ENCODE data around the gene SMIM35.
"Not testable (repeated sequence)": the region's sequence is repeated elsewhere in the genome, so short reads cannot be mapped to it uniquely, and the experiment has no call there.

SMIM35 gene

DNA sequence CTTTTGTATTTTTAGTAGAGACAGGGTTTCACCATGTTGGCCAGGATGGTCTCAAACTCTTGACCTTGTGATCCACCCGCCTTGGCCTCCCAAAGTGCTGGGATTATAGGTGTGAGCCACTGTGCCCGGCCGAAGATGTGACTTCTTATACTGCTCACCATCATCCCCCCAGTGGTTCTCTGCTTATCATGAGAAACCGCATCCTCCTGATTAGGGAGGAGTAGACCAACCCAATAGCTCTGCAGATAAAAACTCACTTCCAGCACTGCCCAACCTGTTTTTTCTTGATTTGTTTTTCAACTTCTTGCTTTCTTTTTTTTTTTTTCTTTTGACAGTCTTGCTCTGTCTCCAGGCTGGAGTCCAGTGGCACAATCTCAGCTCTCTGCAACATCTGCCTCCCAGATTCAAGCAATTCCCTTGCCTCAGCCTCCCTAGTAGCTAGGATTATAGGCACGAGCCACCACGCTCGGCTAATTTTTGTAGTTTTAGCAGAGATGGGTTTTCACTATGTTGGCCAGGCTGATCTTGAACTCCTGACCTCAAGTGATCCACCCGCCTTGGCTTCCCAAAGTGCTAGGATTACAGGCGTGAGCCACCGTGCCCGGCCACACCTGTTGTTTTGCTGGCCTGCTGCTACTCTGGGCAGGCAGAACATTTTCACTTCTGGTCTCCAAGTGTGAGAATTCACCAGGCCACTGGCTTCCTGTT is 79.0 kb downstream of the SMIM35 start:
- DNase-seq (ENCODE audit: low read depth, low spot score); H3K27ac ChIP-seq: not testable (repeated sequence)

- H3K27ac ChIP-seq: no peak overlapping the region
- no peak for DNase-seq (ENCODE audit: low read depth, low spot score)
These were observed 79.7 kb downstream of the SMIM35 start for GRCh38 chr11:118007040-118007439.

DNA sequence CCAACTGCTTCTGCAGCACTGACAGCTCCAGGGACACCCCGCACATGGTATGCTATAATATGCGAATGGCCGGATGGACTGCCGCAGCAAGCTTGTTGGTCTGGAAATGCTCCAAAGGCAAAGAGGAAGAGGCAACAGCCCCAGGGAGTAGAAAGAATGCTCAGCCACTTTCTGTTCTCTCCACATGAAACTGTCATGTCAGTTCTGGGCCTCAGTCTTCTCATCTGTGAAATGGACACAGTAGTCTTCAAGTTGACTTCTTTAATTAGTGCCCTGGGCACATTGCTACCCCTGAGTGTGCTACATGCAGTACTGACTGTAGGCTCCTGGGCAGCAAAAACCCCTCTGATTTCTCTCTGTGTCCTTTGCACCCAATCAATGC is 80.6 kb downstream of the SMIM35 start:
- no peak for DNase-seq (ENCODE audit: low read depth, low spot score)
- no peak overlapping the region for H3K27ac ChIP-seq

GRCh38 chr11:118005224-118006152 is 81.3 kb downstream of the SMIM35 start:
- DNase-seq (ENCODE audit: low read depth, low spot score): no peak
- H3K27ac ChIP-seq: no peak overlapping the region

GRCh38 chr11:118004543-118005223 is 82.1 kb downstream of the SMIM35 start:
- H3K27ac ChIP-seq: no peak overlapping the region
- no peak for DNase-seq (ENCODE audit: low read depth, low spot score)

DNA sequence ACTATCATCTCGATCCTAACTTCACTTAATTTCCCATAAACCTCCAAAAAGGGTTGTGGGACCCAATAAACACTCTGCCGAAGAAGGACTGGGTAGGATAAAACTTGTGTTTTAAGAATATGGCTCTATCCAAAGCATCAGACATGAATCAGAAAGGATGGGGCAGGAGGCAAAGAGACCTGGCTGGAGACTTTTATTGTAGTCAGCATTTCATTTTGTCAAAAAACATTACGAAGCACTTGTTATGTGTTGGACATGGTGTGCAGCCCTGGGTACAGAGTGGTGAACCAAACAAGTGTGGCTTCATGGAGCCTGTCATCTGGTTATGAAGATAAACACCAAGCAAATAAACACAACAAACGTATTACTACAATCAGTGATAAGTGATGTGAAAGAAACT is 83.3 kb downstream of the SMIM35 start:
- DNase-seq (ENCODE audit: low read depth, low spot score): no peak
- H3K27ac ChIP-seq: no peak overlapping the region

- no peak overlapping the region for H3K27ac ChIP-seq
- DNase-seq (ENCODE audit: low read depth, low spot score): no peak
These were observed 84.0 kb downstream of the SMIM35 start for GRCh38 chr11:118002541-118003423.

DNA sequence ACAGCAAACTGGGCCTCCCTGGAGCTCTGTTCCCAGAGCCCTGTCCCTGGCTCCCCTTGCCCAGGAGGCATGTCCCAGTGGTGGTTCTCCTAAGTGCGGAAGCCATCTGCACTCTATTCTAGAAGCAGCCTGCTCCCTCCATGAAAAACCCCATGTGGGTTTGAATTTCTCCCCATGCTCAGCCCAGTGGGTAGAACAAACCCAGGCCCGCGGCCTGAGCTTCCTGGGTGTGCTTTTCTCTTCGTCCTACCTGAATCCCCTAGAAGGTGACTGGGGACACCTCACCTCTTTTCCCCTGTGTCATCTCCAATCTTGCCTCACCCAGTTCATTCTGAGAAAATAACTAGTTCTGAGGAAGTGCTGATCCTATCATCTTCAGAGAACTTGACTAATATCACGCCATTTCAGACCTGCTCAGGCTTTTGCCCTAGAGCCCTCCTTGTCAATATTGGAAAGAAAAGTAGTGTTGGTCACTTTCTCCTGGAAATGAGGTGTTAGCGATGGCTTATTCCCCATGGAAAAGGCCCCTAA is 84.7 kb downstream of the SMIM35 start:
- DNase-seq (ENCODE audit: low read depth, low spot score): no peak
- no peak overlapping the region for H3K27ac ChIP-seq

DNA sequence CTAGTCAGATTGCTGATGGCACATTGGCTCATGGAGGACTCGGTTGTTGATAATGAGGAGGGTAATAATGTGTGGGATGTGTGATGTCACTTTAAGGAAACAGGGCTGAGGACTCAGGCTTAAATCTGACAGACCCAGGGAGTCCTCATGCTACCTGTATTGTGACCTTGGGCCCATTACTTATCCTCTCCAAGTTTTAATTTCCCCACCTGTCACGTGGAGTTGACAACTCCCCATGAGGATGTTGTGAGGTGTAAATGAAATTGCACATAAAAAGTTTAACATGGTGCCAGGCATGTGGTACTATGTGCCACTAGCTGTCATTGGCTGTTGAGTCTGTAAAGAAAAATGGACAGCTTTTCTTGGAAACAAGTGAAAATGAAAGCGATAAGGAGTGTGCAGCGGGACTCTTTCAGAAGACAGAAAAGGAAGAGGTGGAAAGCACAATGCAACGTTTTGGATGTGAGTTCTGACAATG is 85.2 kb downstream of the SMIM35 start:
- H3K27ac ChIP-seq: no peak overlapping the region
- DNase-seq (ENCODE audit: low read depth, low spot score): no peak

DNA sequence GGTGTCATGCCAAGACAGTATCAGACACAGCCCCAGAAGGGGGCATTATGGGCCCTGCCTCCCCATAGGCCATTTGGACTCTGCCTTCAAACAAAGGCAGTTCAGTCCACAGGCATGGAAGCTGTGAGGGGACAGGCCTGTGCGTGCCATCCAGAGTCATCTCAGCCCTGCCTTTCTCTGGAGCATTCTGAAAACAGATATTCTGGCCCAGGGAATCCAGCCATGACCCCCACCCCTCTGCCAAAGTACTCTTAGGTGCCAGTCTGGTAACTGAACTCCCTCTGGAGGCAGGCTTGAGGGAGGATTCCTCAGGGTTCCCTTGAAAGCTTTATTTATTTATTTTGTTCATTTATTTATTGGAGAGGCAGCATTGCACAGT is 85.9 kb downstream of the SMIM35 start:
- no peak overlapping the region for H3K27ac ChIP-seq

DNA sequence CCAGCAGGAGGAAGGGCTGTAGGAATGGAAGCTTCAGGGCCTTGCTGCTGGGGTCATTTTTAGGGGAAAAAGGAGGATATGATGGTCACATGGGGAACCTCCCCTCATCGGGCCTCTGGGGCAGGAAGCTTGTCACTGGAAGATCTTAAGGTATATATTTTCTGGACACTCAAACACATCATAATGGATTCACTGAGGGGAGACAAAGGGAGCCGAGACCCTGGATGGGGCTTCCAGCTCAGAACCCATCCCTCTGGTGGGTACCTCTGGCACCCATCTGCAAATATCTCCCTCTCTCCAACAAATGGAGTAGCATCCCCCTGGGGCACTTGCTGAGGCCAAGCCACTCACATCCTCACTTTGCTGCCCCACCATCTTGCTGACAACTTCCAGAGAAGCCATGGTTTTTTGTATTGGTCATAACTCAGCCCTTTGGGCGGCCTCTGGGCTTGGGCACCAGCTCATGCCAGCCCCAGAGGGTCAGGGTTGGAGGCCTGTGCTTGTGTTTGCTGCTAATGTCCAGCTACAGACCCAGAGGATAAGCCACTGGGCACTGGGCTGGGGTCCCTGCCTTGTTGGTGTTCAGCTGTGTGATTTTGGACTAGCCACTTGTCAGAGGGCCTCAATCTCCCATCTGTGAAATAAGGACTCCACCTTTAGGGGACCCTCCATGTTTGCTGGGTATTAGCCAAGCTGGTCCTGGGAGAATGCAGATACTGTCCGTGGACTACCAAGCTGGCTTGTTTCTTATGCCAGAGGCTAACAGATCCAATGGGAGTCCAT is 86.5 kb downstream of the SMIM35 start:
- DNase-seq (ENCODE audit: low read depth, low spot score): no peak

More for the DNA sequence above, 85.9 kb downstream of the SMIM35 start:
- DNase-seq (ENCODE audit: low read depth, low spot score): no peak

GRCh38 chr11:117999354-117999993 is 87.3 kb downstream of the SMIM35 start:
- DNase-seq (ENCODE audit: low read depth, low spot score): no peak
- H3K27ac ChIP-seq: no peak overlapping the region

More for the DNA sequence above, 86.5 kb downstream of the SMIM35 start:
- no peak overlapping the region for H3K27ac ChIP-seq

- H3K27ac ChIP-seq: no peak overlapping the region
- DNase-seq (ENCODE audit: low read depth, low spot score): no peak
These were observed 88.0 kb downstream of the SMIM35 start for GRCh38 chr11:117998664-117999353.

DNA sequence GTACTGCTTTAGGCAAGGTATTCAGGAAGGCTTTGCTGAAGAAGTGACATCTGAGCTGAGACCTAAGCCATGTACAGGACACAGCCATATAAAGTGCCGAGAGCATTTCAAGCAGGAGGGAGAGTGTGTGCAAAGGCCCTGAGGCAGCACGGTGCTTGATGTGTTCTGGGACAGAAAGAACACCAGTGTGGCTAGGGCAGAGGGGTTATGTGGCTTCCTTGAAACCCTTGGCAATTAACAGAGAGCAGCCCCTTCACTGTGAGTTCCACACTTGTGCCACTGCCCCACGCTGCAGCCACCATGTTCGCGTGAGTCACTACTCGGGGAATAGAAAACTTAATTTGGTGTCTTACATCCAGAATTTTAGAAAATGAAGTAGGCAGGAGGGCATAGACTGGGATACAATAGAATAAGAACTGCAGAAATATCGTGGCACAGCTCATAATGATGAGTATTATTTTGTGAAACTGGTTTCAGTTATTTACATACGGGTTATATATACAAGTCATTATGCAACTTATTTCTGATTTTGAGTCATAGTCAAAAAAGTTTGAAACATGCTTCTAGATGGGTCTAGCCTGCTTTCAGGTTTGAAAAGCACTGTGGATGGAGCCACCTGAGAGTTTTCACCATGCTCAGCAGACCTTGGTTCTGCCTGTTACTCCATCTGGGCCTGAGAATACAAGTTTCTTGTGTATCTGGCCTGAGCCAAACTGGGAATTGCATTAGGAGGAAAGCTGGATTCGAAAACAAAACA is 88.8 kb downstream of the SMIM35 start:
- no peak for DNase-seq (ENCODE audit: low read depth, low spot score)
- H3K27ac ChIP-seq: no peak overlapping the region

DNA sequence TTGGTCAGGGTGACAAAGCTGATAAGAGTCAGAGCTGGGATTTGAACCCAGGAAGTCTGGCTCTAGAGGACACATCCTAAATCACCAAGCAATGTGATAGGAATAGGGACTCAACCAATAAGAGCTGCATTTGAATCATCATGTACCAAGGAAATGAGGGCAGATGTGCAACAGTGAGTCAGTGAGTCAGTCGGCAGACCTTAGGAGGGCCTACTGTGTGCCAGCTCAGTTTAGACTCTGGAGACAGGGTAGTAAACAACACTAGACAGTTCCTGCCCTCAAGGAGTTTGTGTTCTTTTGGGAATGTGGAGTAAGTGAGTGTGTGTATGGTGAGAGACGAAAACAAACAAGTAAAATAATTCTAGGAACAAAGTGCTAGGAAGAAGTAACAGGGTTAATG is 89.4 kb downstream of the SMIM35 start:
- DNase-seq (ENCODE audit: low read depth, low spot score): no peak
- H3K27ac ChIP-seq: no peak overlapping the region

GRCh38 chr11:117996058-117996457 is 90.7 kb downstream of the SMIM35 start:
- no peak for DNase-seq (ENCODE audit: low read depth, low spot score)
- H3K27ac ChIP-seq: no peak overlapping the region

GRCh38 chr11:117995472-117995871 is 91.3 kb downstream of the SMIM35 start:
- no peak overlapping the region for H3K27ac ChIP-seq
- DNase-seq (ENCODE audit: low read depth, low spot score): no peak
